Activated naive CD4-positive, alpha-beta T cell treated with anti-CD3 and anti-CD28 coated beads, Interleukin-2, amount 50 U/mL, for 16 hours (primary cell): Measurements from ENCODE around the gene CHIC2.

Source experiments
- DNase-seq: peaks from one replicate; pipeline ENCODE4 v3.0.0-alpha.2; 2020

CHIC2 gene

GRCh38 chr4:53997898-53998297 is 66.5 kb downstream of the CHIC2 start:
- DNase-seq = no peak

- no peak for DNase-seq
These were observed 69.9 kb downstream of the CHIC2 start for GRCh38 chr4:53994382-53995102.

GRCh38 chr4:53992785-53993184 is 71.6 kb downstream of the CHIC2 start:
- DNase-seq = no peak

- DNase-seq = no peak
These were observed 72.6 kb downstream of the CHIC2 start for GRCh38 chr4:53991821-53992220.

- DNase-seq = no peak
These were observed 73.8 kb downstream of the CHIC2 start for GRCh38 chr4:53990641-53991040.

- DNase-seq = no peak
These were observed 76.6 kb downstream of the CHIC2 start for GRCh38 chr4:53987761-53988171.

- no peak for DNase-seq
These were observed 78.3 kb downstream of the CHIC2 start for GRCh38 chr4:53986062-53986461.

GRCh38 chr4:53981567-53981966 is 82.8 kb downstream of the CHIC2 start:
- DNase-seq = no peak

GRCh38 chr4:53981066-53981465 is 83.3 kb downstream of the CHIC2 start:
- no peak for DNase-seq

GRCh38 chr4:53974561-53974960 is 89.8 kb downstream of the CHIC2 start:
- DNase-seq = no peak

GRCh38 chr4:53967986-53968385 is 96.4 kb downstream of the CHIC2 start:
- no peak for DNase-seq

- no peak for DNase-seq
These were observed 100.6 kb downstream of the CHIC2 start for GRCh38 chr4:53963781-53964180.

- no peak for DNase-seq
These were observed 101.1 kb downstream of the CHIC2 start for GRCh38 chr4:53963336-53963735.

GRCh38 chr4:53962516-53963225 is 101.7 kb downstream of the CHIC2 start:
- DNase-seq = no peak

- DNase-seq = no peak
These were observed 103.1 kb downstream of the CHIC2 start for GRCh38 chr4:53961351-53961750.

GRCh38 chr4:53960843-53961242 is 103.6 kb downstream of the CHIC2 start:
- no peak for DNase-seq
